Omental fat pad (tissue), 4 donors: Measurements from ENCODE around the gene MMEL1. TPM values are rescaled to one million over a fixed set of nuclear protein-coding genes. Genes with fewer than 3 reads are reported as not detected.
"Not testable (repeated sequence)": the region's sequence is repeated elsewhere in the genome, so short reads cannot be mapped to it uniquely, and the experiment has no call there.

Experiments
- ATAC-seq: fragments of 150-250 bp; one replicate; pipeline ENCODE4 v1.9.1; 2016; ENCODE audit warnings: mild to moderate bottlenecking, moderate library complexity; ENCODE audit not compliant: low FRiP score
- DNase-seq: peaks from one replicate; pipeline ENCODE4 v3.0.0-alpha.2; 2019; ENCODE audit warnings: low spot score
- CTCF ChIP-seq, 3 donors: fragments of 450-650 bp; IDR thresholded peaks; one replicate each; pipeline ENCODE4 v1.5.1; 2016 to 2017; ENCODE audit warnings: antibody characterized with exemption in 3 of 3, mild to moderate bottlenecking in 3 of 3, moderate library complexity in 2 of 3
- total RNA-seq, 4 donors: library from RNA; depleted of rRNA; stranded (reverse); fragments of >200 nt; gene quantifications; one replicate each; pipeline ENCODE4 v1.1.0, GENCODE V29; 2016

Gene MMEL1
- total RNA-seq, 4 donors from 2014 or later: 1.6 to 2.4 (median 1.6) TPM; not detected in 1

GRCh38 chr1:2555634-2556276, 77.1 kb downstream of the MMEL1 start:
- peak; percentile 75 for DNase-seq
- ATAC-seq: peak; percentile 49
- TF ChIP-seq CTCF (IDR thresholded peaks at IDR 0.05): no peak

- ATAC-seq: no peak
Measured at GRCh38 chr1:2554621-2555387, 78.0 kb downstream of the MMEL1 start.

GRCh38 chr1:2553871-2554620, 78.8 kb downstream of the MMEL1 start:
- no peak for TF ChIP-seq CTCF (IDR thresholded peaks at IDR 0.05)
- ATAC-seq (no peak), DNase-seq (no peak)

More at GRCh38 chr1:2554621-2555387, 78.0 kb downstream of the MMEL1 start:
- no peak for DNase-seq
- TF ChIP-seq CTCF (IDR thresholded peaks at IDR 0.05): no peak

DNA sequence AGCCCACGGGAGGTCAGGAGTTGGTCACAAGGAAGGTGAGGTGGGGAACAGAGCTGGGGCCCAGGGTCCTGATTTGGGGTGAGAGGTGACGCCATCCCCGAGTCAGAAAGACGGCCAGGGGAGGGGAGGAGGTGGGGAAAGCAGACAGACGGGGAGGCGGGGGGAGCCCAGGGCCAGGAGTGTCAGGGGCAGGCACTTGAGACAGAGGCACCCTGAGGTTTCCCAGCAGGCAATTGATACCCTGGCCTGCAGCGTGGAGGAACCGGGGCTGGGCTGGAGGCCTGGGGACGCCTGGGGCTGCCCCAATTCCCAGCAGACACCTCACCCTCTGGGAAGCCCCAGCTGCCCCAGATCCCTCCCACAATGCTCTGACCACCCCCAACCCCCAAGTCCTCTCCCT, 79.7 kb downstream of the MMEL1 start:
- ATAC-seq, DNase-seq: not testable (repeated sequence)

DNA sequence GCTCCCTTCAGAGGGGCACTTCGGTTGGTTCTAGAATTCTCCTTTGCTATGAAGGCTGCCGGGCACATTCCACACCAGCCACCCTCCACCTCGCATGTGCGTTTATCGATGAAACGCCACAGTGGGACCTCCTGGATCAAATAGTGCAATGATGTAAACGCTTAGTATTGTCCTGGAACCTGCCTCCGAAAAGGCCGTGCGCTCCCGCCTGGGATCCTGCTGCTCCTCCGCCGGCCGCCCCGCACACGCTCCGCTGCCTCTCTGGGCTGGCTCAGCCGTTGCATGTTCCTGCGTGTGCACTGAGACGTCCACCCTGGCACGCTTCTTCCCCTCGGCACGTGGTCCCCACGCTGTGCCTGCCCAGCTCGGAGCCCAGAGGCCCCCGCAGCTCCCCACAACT, 80.6 kb downstream of the MMEL1 start:
- TF ChIP-seq CTCF (IDR thresholded peaks at IDR 0.05): no peak
- ATAC-seq: no peak
- DNase-seq: no peak

- ATAC-seq, DNase-seq: not testable (repeated sequence)
Measured at GRCh38 chr1:2551544-2551943, 81.3 kb downstream of the MMEL1 start.

DNA sequence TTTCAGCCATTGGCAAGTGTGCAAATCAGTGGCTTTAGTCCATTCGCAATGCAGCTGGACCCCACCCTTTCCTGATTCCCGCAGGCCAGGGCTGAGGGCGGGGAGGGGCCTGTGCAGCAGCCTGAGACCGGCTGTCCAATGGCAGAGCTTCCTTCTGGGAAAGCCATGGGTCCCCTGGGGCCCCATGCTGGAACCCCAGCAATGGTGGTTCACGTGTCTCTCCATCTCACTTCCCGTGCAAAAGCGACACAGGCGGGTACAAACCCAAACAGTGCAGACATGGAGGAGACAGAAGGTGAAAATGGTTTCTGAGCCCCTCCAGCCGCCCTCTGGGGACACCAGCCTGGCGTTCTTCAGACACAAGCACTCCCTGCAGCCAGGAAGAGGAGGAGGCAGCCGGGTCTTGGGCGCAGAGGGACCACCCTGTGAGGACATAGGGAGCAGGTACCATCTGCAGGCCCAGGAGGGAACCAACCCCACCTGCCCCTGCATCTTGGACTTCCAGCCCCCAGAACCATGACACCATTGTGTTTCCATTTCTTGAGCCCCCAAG, 82.4 kb downstream of the MMEL1 start:
- not testable (repeated sequence) for ATAC-seq, DNase-seq

DNA sequence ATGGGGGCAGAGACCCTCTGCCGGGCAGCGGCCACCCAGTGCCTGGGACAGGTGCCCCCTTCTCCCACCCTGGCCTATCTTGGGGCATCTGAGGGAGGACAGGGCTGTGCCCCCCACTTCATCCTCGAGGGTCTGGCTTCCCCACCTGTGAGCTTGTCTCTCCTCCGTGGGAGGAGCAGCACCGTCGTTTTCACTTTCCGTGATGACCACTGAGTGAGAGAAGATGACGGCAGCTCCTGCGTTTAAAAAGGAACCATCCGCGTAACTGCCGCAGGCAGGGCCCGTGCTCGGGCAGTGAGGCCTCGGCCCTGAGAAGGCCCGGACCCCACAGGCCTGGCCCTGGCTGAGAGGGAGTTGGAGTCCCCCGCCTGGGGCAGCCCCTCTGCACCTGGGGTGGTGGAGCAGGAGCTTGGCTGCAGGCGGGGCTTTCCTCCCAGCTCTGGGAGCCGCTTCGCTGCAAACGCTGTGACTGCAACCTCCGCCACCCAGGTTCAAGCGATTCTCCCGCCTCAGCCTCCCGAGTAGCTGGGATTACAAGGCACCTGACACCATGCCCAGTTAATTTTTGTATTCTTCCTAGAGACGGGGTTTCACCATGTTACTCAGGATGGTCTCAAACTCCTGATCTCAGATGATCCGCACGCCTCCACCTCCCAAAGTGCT, 83.3 kb downstream of the MMEL1 start:
- ATAC-seq, DNase-seq: not testable (repeated sequence)
